Left hindlimb (tissue), 1 donor: ENCODE results near the gene COL18A1.
A peak's percentile ranks its signal among the peaks of the same experiment; 100 is the strongest.

Experiments used
- DNase-seq: peaks from one replicate; pipeline ENCODE4 v3.0.0-alpha.2; 2018

Gene COL18A1

DNA sequence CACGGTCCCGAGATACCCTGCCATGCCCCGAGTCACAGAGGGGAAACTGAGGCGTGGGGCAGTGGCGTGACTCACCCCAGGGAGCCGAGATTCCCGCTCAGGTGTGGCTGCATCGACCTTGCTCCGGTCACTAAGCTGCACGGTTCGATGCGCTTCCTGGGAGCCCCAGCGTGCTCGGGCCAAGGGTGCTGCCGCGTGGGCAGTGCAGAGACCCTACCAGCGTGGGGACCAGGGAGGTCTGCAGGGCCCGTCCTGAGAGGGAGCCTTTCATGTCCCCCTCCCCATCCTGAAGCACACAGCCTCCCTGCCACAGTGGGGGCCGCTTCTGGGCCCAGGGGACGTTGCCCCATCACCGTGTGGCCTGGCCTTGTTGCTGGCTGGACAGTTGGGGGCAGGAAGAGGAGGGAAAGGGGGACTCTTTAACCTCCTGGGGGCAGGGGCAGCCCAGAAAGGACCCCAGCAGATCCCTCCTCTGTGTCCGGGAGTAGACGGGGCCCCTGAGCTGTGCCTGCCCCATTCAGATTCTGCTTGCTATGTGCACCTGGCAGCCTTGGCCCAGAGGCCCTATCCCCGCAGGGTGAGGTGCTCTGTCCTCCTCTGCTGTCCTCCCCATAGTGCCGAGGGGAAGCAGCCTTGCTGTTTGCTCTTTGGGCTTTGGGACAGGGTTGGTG is 52.3 kb downstream of the COL18A1 start:
- DNase-seq, result peak; percentile 30

DNA sequence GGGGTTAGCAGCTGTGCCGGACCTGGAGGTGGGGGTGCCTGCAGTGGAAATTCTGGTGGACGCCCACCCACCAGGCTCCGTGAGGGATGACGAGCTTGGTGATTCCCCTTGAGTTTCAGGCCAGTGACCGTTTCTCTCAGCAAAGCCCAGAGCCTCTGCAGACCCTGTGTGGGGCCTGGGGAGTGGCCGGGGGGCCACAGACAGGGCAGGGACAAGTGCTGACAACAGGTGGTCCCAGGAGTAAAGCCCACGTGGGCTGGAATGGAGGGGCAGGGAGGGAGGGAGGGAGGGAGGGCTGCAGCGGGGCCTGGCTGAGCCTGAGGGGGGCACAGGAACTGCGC is 52.8 kb downstream of the COL18A1 start:
- no peak for DNase-seq

DNA sequence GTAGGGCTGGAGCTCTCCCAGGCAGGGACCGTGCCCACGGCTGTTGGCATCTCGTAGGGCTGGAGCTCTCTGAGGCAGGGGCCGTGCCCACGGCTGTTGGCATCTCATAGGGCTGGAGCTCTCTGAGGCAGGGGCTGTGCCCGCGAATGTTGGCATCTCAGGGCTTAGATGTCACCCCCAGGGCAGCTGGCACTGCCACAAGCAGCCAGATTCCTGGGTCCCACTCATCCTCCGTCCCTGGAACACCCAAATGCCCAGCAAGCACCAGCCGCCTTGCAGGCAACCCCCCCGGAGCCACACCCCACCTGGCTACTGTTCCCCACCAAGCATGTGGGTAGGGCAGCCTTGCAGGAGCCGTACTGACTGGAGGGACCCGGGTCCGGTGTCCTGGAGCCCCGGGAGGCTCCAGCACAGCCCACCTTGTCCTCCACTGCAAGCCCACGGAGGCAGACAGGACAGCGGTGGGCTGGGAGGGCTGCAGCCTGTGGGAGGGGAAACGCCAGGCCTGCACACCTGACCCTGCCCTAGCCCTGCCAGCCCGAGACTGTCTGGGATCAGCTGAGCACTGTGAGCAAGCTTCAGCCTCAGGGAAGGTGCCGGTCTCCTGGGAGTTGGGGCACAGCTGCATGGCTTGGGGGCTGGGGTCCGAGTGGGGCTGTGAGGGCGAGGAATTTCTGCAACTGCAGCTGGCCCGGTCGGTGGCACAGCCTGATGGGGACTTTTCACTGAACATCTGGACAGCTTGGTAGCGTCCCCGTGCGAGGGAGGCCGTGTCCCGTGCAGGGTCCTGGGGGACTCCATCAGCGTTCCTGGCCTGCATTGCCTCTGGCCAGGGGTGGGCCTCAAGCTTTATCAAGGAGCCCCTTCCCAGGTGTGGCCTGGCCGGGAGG is 53.6 kb downstream of the COL18A1 start:
- DNase-seq, result peak; percentile 30

DNA sequence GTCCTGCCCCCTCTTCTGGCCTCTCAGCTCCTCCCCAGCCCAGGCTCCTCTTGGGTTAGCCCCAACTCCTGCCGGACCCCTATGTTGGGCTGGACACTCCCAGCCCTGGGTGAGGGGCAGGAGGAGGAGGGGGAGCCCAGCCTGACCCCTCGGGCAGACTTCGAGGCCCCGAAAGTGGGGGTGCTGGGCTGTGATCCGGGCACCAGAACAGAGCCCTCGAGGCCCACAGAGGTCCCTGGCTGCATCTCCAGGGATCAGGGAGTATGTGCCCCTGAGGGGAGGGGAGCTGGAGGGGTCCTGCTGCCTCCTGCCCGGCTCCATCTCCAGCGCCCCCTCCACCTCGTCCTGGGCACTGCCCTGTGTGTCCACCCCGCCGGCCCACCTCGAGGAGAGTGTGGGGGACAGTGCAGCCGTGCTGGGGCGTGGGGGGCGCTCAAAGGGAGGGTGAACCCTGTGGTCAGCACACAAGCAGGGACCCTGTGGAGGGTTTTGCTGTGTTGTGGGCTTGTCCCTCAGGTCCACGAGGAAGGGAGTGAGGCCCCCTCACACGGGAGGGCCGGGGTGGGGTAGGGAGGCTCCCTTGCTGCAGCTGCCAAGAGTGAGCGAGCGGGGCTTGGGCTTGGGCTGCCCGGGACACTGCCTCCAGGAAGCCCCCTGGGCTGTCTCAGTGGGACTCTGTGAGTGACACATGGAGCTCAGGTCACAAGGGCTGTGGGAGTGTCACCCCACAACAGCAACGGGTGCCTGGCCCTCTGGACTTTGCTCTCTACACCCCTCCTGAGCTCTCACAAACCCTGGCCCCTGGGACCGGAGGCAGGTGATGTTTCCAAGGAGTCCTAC is 54.4 kb downstream of the COL18A1 start:
- DNase-seq, result peak; percentile 22

DNA sequence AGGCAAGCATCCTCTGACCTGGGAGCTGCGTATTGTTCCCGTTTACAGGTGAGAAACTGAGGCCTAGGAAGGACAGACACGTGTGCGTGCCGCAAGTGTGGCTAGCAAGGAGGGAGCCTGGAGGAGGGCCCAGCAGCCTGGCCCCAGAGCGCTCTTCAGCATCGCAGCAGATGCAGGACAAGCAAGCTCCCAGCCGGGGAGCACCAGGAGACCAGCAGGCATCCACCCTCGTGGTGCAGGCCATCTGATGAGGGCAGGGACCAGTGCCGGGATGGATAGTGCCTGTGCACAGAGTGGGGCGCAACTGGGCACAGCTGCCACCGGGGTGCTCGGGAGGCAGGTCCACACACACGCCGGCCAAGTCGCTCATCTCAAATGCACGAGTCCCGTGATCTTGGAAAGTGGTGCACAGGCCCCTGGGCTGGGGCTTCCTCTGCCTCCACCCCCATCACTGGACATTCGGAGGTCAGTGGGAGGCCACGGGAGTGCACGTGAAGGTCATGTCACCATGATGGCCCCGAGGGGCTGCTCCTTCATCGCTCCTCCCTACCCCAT is 55.1 kb downstream of the COL18A1 start:
- no peak for DNase-seq

DNA sequence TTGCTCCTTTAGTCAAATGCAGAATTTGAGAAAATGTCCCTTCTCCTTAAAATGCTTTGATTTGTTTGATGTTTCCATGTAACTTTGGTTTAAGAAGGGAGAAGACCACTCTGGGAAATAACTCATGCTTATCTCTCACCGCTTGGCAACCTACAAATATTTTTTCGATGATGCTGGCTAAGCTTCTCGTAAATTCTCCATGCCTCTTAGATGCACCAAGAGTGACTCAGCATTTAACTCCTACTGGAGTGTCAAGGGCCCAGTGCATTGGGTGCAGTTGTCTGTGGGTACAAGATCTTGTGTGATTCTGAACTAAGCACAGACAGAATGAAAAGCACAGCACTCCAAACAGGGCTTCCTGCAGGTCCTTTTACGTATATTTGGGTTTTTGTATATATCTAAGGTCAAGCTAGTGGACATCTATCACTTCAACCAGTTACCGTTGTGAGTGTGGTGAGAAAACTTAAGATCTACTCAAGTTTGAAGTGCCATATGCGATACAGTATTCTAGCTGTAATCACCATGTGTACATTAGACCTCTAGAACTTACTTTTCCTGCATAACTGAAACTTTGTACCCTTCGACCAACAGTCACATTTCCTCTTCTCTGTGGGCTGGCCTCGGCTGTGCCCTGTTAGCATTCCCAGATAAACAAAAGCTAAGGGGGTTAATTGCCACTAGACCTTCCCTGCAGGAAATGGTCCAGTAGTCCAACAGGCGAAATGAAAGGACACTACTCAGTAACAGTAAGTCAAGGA is 55.8 kb downstream of the COL18A1 start:
- no peak for DNase-seq

DNA sequence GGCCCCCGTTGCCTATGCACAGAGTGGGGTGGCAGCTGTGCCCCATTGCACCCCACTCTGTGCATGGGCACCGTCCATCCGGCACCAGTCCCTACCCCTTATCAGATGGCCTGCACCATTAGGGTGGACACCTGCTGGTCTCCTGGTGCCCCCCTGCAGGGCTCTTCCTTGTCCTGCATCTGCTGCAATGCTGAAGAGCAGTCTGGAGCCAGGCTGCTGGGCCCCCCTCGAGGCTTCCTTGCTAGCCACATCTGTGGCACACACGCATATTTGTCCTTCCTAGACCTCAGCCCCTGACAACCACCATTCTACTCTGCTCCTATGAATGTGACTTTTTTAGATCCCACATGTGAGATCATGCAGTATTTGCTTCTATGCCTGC is 56.4 kb downstream of the COL18A1 start:
- DNase-seq, result no peak

DNA sequence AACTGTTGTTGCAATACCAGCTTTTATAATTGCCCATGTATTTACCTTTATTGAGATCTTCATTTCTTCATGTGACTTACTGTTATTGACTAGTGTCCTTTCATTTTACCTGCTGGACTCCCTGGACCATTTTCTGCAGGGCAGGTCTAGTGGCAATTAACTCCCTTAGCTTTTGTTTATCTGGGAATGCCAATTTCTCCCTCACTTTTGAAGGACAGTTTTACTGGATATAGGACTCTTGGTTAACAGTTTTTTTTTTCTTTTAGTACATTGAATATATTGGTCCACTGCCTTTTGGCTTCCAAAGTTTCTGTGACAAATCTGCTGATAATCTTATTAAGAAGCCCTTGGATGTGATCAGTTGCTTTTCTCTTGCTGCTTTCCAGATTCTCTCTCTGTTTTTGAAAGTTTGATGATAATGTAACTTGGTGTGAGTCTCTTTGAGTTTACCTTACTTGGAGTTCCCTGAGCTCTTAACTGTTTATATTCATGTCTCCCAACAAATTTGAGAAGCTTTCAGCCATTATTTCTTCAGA is 56.9 kb downstream of the COL18A1 start:
- no peak for DNase-seq

DNA sequence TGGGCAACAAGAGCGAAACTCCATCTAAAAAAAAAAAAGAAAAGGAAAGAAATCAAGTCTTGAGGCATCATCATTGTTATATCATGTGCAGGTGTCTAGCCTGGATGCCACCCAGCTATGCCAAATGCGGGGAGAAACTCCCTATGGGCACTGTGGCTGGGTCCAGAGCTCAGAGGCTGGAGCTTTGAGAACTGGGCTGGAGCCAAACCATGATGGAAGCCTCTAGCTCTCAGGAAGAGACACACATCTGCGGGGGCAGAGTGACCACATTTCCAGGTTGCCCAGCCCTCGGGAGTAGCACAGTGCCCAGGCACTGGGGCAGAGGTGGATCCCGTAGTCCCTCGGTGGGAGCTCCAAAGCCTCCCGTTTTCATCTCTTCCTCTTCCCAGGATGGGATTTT is 58.9 kb downstream of the COL18A1 start:
- peak; percentile 6 for DNase-seq

DNA sequence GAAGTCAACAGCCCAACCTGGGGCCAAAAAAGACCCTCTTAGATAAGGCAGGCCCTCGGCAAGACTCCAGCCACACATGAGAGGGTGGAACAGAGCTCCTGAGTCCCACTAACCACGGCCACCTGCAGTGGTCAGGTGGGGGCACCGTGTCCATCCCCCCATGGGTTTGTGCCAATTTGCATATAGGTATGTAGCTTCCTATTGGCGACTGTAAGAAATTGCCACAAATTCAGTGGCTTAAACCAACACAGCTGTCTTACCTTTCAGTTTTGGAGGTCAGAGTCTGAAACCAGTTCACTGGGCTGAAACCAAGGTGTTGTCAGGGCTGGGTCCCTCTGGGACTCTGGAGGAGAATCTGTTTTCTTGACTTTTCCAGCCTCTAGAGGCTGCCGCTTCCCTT is 59.3 kb downstream of the COL18A1 start:
- DNase-seq, result no peak

DNA sequence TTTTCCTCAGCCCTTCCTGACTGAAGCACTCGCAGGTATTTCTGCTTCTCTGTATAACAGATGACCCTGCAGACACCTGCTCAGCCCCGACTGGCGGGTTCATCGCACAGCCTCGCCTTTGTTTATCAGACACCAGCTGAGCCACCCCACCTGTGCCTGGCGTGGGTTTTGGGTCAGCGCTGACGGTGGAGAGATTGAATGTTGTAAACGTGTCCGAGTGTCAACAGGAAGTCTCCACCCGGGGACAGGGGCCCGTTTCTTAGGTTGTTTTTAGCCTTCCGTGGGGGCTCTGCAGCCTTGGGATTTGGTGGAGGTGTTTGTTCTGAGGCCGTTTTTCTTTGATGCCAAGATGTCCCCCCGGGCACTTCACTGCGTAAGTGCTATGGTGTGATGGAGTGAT is 60.1 kb downstream of the COL18A1 start:
- DNase-seq, result peak; percentile 19

DNA sequence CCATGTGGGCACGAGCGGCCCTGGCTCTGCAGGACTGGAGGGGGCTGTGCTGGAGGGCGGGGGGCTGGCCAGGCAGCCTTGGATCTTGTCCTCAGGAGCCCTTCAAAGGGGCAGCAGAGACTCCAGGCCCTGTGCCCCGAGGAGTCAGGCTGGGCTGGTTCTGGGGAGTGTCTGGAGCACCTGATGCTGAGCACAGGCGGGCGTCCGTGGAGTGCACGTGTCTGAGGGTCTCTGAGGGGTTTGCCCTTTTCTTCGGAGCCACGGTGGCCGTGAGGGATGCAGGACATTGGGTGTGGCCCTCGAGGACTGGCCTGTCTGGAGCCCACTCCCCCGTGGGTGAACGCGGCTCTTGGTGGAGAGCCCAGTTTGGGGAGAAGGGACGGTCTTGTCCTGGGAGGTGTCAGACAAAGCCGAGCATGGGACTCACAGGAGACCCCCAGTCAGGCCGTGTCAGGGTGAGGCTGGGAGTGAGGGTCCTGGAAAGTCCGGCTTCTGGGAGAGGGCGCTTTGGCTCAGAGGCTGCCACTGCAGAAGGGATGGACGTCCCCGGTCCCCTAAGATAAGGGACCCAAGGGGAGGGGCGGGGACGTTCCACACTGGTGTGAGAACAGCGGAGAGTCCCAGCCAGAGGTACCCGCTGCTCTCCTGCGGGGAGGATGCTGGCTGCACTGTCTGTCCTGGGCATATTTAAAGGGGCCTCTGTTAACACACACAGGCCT is 60.8 kb downstream of the COL18A1 start:
- peak; percentile 12 for DNase-seq

DNA sequence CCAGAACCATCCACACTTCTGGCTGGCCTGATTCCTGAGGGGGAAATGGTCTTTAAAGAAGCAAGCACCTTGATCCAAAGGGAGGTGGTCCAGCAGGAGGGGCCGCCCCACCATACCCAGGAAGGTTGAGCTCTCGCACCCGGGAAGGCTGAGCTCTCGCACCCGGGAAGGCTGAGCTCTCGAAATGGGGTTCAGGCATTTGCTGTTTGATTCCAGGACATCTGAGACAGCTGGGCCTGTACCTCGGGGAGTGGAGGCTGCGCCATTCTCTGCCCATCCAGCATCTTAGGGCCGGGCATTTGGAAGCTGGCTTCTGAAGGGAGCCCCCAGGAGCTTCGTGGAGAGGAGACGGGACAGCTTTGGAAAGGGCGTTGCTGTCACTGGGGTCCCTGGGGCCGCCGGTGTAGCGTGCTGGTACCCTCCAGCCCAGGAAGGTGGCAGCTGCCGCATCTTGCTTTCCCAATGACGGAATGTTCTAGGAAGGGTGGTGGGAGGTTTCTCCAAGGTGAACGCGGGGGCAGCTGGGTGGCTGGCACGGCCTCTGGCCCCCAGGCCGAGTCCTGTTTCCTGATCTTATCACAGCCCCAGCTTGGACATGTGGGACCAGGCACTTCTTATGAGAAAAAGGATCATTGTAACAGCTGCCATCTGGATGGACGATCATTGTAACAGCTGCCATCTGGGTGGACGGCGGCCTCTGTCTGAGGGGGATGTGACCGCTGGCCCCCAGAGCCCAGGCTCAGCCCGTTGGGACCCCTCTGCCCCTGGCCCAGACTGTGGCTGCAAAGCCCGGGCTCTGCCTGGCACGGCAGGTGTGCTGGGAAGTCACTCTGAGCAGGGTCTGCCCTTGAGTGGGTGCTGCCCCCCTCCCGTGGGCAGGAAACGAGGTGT is 61.6 kb downstream of the COL18A1 start:
- DNase-seq, result peak; percentile 25

DNA sequence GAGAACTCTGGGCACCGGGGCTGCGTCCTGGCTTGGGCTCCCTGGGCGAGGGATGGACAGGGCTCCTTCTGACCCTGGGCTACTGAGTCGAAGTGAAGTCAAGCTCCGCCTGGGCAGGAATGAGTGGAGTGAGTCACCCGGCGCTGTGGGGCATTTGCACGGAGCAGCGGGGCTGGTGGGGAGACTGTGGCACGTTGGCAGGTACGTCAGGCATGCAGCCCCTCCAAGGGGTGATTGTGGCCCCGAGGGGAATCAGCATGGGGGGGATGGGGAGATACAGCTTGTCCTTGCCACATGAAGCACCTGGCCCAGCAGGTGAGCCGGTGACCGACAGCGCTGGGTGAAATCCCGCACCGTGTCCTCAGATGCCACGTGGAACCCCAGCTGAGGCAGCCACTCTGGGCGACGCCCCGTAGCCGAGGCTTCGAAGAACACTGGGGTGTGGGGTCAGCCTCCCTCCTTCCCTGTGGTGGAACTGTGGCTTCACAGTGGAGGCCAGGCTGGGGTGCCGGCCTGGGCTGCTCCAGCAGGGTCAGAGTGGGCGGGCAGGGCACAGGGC is 62.3 kb downstream of the COL18A1 start:
- peak; percentile 30 for DNase-seq

DNA sequence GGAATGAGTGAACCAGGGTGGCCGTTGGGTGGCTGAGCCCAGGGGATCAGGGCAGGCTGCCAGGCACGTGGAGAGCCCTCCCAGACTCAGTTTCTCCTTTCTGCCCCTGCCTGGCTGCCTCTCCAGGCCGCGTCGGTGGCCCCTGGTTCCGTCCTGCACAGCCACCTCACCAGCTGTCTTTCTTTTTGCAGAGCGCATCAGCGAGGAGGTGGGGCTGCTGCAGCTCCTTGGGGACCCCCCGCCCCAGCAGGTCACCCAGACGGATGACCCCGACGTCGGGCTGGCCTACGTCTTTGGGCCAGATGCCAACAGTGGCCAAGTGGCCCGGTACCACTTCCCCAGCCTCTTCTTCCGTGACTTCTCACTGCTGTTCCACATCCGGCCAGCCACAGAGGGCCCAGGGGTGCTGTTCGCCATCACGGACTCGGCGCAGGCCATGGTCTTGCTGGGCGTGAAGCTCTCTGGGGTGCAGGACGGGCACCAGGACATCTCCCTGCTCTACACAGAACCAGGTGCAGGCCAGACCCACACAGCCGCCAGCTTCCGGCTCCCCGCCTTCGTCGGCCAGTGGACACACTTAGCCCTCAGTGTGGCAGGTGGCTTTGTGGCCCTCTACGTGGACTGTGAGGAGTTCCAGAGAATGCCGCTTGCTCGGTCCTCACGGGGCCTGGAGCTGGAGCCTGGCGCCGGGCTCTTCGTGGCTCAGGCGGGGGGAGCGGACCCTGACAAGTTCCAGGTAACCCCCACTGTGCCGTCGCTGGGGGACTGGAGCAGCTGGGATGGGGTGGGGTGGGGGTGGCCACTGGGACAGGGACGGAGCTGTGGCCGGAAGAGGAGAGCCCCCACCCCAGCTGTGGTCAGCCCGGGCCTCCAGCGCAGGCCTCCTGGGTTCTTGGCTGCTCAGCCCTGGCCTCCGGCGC is 63.3 kb downstream of the COL18A1 start:
- DNase-seq, result peak; percentile 27

DNA sequence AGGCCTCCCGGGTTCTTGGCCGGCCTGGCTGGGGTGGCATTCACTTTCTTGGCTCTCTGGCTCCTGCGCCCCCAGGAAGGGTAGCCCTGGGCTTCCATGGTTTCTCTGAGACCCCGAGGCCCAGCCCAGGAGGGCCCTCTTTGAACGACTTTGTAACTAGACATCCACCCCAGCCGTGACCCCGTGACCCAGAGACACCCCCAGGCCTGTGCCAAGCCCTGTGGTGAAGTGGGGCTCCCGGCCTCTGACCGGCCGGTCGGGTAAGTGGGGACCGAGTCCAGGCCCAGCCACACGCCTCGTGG is 64.0 kb downstream of the COL18A1 start:
- peak; percentile 28 for DNase-seq

DNA sequence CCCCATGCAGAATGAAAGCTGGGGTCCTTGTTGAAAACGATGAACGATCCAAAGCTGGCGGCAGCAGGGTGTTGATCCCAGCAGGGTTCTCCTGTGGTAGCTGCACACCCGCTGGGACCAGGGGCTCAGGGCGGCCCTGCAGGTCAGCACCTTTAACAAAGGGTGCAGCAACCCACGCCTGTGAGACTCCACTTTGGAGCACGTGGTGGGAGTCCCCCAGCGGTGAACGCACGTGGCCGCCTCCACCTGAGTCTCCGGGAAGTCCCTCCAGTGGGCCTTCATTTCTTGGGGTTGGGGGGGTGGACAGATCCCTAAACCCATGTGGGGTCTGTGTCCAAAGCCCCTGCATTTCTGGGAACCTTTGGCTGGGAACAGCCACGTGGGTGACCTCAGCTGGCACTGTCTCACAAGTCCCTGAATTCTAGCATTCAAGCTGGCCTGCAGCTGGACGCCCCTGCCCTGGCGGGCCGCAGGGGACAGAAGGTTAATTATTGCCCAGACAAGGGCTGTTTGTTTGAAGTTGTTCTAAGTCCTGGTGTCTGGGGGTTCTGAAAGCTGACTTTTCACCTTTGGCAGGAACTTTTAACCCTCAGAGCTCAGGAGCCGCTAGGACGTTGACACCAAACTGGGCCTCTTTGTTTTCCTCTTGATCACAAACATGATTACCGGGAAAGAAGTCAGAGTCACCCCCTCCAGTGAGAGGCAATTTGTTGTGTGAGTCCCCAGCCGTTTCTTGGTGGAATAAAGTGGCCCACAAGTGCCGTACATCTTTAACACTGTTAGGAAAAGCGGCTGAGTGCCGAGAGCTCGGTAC is 64.5 kb downstream of the COL18A1 start:
- peak; percentile 29 for DNase-seq

DNA sequence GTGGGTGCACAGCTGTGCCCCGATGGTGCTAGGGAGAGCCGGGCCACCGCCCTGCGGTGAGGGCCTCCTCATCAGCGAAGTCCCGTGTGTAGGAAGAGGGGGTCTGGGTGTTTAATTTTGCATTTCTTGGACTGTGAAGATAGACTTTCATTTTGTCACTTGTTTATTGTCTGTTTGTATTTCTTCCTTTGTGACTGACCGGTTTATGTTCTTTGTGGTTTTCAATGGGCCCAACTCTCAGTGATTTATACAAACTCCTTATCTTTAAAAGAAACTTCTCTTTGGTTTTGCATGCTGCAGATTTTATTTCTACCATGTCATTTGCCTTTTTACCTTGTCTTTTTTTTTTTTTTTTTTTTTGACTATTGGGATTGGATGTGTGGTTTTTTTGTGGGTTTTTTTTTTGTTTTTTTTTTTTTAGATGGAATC is 65.1 kb downstream of the COL18A1 start:
- no peak for DNase-seq
